ENCODE data around the gene TBC1D16.
"Not testable (repeated sequence)": the region's sequence is repeated elsewhere in the genome, so short reads cannot be mapped to it uniquely, and the experiment has no call there.

The TBC1D16 gene

DNA sequence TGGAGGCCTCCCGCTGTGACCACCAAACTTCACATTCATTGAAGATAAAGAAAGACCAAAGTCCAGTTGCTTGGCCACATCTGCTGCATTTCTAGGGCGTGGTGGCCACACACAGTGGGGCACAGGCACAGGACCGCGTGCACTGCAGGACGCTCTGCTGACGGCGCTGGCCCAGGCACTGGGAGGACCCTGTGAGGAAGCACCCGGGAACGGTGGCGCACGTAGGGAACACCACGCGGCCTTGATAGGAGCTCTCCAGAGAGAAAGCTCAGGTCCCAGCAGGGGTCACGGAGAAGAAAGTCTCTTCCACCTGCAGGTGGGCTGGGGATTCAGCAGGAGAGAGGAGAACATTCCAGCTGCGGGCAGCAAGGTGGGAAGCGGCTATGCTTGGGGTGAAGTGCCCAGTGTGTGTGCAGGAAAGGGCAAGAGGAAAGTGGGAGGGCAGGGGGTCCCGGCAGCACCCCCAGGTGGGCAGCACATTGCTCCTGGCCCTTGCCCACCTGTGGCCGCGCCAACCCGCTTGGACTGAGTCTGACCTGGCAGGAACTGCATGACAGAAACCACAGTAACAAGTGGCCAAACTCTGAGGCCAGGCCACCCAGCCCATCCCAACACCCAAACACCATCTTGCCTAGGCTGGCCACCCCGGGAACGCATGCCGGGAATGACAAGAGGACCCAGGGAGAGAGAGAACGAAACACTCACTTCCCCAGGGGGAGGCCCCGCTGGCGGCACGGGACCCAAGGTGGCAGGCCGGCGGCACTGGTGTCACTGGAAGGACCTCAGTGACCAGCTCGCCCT, 32.8 kb downstream of the TBC1D16 start:
- DNase-seq: no peak

DNA sequence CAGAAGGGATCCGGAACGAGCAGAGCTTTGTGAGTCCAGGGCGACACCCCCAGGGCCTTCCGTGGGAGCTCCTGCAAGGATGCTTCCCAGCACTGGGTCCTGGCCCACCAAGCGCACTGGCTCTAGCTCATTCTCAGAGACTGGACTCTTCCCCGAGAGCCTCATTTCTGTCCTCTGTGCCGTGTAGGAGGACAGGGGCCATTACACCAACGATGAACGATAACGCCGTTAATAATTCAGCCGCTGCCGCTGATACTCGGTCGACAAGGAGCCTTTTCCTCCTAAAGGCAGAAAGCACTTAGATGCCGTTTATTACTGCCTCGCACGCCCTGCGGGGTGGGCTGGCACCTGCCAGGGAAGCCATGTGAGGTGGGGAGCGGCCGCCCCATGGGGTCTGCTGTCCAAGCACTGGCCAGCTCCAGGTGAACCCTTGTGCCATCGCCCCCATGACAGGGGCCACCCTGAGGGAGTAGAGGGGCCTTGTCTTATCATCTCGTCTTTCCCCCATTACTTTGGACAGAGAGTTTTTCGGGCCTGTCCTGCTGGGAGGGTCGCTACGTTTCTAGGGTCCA, 33.5 kb downstream of the TBC1D16 start:
- no peak for DNase-seq

DNA sequence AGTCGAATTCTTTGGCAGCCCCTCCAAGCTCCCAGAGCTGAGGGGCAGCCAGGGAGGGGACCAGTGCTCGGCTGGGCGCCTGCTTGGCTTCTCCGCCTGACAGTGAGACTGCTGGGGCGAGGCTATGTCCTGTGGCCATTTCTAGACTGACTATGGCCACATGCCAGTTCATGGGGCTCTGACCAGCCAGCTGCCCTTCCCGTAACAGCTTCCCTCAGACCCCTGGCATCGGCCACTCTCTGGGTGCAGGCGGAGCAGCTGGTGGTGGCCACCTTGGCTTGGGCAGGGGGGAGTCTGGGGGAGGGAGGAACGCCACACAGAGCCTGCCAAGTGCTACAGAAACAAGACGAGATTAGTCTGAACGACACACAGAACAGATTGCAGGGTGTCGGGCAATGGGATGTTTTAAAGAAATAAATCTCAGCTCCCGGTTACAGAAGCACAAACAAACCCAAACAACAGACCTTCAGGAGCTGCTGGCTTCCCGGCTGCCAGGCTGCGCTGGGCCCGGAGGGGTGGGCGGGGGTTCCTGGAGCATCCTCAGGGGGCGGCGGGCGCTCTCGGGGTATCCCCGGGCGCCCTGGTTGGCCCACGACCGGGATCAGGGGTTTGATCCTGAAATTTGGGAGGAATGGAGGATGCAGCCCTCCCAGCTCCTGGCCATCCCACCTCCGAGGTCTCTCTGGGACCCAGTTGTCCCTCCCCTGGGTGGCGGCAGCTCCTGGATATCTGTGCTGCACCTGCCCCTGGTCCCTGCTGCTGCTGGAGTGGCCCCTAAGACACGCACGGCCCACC, 34.5 kb downstream of the TBC1D16 start:
- DNase-seq: no peak

DNA sequence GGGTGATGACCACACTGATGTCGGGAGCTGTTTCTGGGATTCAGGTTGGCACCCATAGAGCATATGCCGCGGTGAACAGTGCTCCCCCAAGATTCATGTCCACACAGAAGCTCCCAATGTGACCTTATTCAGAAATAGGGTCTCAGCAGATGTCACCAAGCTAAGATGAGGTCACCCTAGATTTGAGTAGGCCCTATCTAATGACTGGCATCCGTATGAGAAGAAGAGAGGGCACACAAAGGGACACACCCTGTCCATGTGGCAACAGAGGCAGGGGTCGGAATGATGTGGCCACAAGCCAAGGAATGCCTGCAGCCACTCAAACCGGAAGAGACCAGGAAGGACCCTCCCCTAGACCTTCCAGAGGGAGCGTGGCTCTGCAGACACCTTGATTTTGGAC, 35.5 kb downstream of the TBC1D16 start:
- no peak for DNase-seq

DNA sequence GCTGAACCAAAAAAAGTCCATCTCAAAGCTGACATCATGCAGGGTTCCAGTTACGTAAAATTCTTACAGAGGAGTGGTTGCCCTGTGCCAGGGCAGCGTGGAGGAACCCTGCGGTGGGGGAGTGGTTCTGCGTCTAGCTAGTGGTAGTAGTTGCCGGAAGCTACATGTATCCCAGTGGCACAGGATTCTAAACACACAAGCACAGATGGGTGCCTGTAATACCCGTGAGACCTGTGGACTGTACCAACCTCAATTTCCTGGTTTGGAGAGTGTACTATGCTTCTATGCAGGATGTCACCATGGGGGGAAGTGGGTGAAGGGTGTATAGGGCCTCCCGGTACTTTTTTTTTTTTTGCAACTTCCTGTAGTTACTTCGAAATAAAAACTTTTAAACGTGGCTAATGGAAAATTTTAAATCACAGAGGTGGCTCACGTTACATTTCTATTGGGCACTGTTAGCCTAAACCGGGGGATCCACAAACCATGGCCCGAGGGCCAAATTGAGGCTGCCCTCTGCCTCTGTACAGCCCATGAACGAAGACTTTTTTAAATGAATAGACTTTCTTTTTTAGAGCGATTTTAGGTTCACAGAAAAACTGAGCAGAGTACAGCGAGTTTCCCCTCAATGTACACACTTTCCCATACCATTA, 38.5 kb downstream of the TBC1D16 start:
- DNase-seq: peak; percentile 21

DNA sequence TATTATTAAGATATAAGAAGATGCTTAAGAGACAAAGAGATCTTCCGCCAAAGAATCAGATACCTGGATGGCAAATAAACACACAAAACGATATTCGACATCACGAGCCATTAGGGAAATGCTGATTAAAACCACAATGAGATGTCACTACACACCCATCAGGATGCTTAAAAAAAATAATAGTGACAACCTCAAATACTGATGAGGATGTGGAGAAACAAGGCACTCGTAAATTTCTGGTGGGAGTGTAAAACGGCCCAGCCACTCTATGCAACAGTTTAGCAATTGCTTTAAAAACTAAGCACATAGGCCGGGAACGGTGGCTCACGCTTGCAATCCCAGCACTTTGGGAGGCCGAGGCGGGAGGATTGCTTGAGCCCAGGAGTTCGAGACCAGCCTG, 39.4 kb downstream of the TBC1D16 start:
- no peak for DNase-seq

DNA sequence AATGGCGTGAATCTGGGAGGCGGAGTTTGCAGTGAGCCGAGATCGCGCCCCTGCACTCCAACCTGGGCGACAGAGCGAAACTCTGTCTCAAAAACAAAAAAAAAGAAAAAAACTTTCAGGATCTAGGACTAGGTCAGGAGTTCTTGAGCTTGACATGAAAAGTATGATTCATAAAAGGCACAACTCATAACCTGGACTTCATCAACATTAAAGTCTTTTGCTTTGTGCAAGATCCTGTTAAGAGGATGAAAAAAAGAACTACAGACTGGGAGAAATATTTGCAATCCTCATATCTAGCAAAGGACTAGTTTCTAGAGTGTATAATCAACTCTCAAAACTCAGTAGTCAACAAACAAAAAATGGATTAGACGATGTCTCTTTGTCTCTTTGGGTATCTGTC, 40.0 kb downstream of the TBC1D16 start:
- DNase-seq: no peak

DNA sequence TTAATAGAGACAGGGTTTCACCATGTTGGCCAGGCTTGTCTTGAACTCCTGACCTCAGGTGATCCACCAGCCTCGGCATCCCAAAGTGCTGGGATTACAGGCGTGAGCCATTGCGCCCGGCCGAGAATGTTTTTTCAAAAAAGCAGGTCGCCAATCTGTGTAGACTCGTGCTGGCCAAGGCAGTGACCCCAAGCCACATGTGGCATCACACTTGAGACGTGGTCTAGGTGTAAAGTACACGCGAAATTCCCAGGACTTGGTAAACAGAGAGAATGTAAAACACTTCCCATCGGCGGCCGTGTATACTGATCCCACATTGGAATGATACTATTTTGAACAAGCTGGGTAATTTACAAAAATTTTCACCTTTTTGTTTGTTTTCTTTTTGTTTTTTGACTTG, 41.1 kb downstream of the TBC1D16 start:
- no peak for DNase-seq

DNA sequence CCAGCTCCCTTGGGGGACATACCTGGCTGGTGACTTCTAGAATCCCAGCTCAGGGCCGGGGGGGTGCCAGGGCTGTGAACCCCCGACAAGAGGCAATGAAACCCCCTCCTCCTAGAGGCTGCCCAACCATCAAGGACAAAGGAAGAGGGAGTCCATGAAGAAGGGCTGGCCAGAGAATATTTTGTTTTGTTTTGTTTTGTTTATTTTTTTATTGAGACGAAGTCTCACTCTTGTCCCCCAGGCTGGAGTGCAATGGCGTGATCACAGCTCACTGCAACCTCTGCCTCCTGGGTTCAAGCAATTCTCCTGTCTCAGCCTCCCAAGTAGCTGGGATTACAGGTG, 41.5 kb downstream of the TBC1D16 start:
- not testable (repeated sequence) for DNase-seq

DNA sequence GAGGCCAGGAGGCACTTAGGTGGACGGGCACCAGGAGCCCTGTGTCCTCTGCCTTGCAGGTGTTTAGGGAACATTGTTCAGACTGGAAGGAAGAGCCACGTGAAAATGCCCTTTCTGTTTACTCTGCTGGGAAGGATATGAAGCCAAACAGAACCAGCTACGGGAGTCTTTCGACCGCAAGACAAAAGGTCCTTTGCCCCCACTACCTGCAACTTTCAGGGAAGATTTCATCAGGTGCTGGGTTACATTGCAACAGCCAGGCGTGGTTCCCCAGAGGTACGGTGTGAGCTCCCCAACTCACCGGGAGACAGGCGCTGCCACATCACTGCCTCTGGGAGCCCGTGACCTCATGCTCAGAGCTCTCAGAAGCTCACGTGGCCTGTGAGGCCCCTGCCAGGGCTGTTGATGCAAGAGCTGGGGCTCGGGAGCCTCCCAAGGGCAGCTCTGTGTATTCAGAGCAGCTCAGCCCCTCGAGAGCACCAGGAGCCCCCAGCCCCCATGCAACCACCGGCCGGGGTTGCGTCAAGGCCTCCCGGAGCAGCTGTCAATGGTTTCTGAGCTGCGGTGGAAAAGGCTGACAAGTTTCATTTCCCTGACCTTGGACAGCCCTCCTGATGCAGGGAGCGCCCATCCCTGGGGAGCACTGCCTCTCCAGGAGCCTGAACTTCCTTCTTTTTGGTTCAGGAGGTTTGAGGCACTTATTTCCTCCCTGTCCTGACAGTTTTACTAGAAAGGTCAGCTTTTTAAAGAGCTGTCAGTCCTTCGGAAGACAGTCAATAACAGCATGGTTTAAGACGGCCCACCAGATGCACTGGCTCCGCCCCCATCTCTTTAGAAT, 42.1 kb downstream of the TBC1D16 start:
- peak; percentile 84 for DNase-seq

DNA sequence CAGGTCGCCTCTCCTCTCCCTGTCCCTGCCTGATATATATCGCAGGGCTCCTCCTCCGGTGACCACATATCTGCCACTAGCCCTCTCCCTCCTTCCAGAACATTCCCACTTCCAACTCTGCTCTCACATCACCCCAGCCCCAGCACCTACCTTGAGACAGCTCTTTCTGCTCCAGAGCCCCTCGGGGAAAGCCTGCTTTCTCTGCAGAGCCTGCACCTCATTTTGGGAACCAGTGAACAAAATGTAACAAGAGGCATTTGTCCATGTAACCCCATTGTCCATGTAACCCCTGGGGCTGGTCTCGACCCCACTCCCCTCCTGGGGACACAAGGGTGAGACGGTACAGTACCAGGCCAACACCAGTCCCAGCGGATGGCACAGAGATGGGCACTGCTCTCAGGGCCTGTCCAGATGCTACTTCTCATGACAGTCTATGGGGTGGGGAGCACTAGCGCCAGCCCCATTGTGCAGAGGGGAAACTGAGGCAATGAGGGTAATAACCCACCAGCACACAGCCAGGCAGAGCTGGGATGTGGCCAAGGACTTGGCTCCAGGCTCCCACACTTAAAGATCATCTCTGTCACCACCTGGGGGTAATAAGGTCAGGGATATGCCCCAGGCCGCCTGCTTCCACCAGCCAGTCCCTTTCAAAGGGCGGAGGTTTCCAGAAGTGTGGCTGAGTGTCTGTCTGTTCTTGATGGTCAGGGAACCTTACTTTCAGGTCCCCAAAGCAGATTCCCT, 42.9 kb downstream of the TBC1D16 start:
- no peak for DNase-seq

DNA sequence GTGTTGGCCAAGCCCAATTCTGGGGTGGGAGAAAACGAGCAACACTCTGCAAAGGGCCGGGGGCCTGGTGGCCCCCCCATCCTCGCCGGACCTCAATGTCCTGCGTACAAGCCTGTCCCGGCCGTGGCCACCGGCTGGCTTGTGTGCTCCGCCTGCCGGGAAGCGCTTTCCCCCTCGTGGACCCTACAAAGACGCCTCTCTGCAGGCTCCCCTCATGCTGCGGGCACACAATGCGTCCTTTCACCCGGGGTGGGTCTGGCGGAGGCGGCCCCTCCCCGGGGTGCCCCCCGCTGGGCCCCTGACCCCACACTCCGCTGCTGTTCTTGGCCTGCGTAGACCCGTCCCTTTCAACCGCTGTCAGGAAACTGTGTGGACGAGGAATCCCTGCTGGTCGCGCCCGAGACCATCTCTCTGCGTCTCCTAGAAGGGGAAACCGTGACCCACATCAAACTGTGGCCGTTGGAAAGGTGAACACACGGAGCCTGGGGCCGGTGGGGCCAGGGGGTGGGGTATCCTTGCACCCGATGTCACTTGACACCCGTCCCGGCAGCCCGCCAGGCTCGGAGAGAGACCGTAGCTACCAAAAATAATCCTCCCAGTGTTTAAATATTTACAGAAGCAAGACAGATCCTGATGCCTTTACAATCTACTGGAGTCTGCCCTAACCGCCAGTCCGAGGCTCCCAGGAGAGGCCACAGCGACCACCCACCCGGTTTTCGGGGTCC, 43.6 kb downstream of the TBC1D16 start:
- peak; percentile 79 for DNase-seq

DNA sequence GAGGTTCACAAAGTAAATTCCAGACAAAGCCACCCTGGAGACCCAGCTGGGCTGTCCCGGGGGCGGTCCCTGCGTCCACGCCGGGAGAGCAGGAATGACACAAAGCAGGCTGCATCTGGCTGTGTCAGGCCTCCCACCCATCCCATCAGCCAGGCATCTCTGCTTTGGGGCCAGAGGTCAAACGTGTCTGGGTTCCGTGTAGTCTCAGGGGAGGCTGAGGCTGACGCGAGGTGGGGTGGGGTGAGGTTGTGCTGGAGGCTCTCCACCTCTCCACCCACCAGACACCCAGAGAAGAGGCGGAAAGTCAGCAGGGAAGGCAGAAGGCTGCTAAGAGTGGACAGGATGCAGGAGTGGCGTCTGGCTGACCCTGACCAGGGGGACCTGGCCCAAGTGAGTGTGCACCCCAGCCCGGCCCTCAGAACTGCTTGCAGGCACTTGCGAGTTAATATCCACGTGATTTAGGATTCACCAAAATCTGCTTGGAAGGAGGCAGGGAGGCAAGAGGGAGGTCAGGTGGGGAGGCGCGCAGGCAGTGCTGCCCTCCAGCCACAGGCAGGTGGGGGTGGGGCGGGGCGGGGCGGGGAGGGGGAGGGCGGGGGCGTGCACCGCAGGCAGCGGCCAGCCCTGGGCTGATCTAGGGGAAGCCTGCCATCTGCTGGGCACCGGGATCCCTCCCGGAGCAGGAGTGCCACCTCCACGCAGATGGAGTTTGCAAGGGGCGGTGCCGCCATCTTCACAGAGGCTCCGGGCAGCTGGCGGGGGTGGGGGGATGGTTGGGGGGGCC, 44.3 kb downstream of the TBC1D16 start:
- peak; percentile 94 for DNase-seq

DNA sequence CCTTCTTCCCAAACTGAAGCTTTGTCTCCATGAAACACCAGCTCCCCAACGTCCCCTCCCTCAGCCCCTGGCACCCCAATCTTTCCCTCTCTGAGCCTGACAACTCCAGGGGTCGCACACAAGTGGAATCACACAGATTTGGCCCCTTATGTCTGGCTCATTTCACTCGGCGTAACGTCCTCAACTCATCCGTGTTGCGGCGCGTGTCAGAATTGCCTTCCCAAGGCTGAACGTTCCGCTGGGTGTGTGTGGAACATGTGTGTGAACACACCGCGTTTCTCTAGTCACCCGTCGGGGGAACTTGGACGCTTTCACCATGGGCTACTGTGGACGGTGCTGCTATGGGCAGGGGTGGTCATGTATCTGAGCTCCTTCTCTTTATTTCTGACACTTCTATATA, 45.0 kb downstream of the TBC1D16 start:
- DNase-seq: no peak

DNA sequence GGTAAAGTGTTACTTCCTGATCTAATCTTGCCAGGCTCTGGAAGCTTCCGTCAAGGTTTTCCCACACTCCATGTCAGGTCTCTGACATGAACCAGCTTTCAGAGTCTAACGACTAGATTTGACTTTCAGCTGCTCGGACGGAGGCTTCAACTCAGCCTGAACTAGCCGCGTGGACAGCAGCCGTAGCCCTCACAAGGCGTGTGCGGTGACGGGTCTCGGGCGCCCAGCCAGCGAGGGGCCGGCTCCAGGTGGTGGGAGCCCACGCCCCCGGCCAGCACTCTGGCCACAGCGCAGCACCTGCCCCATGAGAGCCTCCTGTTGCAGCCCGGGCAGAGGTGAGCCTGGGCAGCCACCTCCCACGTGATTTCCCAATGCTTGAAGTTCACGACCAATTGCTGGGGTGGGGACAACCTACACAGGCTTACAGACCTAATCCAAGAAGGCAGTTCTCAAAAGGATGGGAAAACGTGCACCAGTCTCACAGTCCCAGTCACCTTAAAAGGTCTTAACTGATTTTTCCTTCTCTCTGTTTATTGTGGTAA, 45.5 kb downstream of the TBC1D16 start:
- no peak for DNase-seq

DNA sequence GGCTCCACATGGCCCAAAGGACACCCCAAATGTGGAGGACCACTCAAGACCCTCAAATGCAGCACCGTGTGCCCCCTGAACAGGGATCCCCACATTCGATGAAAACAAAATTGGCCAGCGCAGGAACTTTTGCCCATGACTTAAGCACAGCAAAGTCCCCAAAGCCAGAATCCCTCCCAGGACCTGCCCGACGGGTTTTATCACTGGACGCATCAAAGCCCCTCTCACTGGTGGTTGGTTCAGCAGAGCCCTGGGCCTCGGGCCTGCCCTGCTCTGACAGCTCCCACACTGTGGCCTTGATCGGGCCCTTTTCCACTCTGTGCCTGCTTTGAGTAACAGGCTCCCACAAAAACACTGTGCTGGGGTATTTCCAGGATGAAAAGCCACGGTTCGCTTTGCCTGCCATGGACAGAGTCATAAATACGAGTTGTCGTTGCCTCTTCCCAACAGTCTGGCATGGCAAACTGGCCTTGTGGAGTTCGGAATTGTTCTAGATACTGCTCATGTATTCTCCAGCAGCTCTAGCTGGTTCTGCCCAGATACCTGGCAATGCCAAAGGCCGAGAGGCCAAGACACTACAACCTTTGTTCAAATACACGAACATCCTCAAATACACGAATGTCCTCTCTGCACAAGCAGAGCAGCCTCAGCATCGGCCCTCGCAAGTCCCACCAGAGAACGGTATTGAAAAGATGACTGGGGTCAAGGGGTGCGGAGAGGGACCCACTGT, 46.4 kb downstream of the TBC1D16 start:
- no peak for DNase-seq

DNA sequence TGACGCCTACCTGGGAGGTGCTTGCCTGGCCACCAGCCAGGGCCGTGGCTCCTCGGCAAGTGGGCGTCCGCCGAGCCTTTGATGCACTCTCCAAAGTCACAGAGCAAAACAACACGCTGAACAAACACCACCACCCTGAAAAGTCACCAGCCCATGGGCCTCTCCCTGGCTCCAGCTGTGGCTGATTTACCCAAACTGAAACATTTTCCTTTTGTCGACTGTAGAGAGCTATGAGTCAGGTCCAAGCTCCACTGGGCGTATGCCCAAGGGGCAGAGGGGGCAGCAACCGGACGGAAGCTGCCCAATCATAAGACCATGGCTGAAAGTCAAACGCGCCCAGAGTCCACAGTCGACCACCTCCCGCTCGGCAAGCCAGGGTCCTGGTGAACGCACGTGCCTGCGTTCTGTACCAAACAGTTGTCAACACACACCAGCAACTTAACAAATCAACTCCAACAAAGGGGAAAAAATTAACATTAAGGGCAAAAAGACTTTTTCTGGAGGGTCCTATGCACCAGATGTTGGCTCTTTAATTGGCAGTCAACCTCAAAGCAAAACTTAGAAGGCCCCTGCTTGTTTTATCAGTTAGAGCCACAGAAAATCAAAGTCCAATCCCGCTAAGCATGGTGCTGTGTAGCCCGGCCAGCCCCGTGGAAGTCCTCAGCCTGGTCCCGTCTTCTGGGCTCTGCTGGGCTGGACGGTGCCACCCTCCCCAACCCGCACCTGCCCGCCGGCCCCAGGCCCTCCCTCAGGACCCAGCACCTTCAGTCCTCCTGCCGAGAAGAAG, 47.3 kb downstream of the TBC1D16 start:
- DNase-seq: peak; percentile 93

DNA sequence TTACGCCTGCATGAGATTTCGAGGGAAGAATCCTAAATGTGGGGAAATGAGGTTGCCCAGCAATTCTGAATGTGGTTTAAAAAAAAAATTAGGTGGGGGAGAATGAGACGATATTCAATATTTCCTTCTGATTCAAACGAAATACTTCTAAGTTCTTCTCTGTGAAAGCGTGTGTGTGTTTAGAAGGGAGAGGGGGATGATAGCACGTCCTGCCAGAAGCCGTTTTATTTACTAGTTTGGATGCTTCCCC, 47.8 kb downstream of the TBC1D16 start:
- no peak for DNase-seq
